RPMI7951 (cell line): Measurements from ENCODE around the gene YRDC. TPM values are rescaled to one million over a fixed set of nuclear protein-coding genes. Genes with fewer than 3 reads are reported as not detected.

Source experiments
- DNase-seq: peaks from one replicate; pipeline ENCODE4 v3.0.0-alpha.2; 2012; ENCODE audit warnings: low read depth
- total RNA-seq: library from RNA; depleted of rRNA; stranded (reverse); fragments of >200 nt; shearing (Covaris generic); gene quantifications from 2 replicates; pipeline ENCODE4 v1.2.3, GENCODE V29; 2014

YRDC gene
- total RNA-seq, 1 experiment from 2014 or later, result 25.7 TPM

GRCh38 chr1:37822906-37823815, 15.2 kb upstream of the YRDC start:
- no peak for DNase-seq

DNA sequence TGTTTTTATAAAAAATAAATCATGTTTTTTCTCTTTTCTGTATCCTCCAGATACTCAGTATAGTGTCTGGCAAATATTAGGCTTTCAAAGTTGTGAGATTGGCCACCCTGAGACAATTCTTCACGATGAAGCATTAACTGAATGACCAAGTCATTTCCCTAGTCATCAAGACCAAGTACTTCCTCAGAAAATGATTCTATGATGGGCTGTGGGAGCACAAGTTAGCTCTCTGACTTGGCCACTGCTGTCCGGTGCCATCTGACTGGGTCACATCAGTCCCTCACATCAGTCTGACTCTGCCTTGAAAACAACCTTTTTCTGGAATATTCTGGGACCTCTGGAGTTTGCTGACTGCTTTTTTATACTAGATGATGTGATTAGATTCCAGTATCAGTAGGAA, 13.5 kb upstream of the YRDC start:
- DNase-seq, result no peak

GRCh38 chr1:37817481-37817880, 9.5 kb upstream of the YRDC start:
- no peak for DNase-seq

DNA sequence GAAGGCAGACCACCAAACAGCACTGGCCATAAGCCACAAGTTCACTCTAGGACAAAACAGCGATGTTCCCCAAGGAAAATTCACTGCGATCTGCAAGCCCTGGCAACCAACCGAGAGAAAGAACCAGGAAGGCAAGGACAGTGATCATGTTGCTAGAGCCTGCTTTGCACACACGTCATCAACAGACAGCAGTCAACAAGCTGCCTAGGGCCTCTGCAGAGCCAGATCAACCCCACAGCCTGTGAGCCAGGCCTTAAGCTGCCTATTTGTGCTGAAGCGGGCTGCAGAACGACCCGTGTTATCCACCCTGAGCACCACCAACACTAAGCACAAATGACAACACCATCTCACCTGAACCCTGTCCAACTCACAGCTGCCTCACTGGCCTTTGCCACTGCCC, 6.2 kb upstream of the YRDC start:
- DNase-seq, result no peak

GRCh38 chr1:37813529-37814145, 5.6 kb upstream of the YRDC start:
- no peak for DNase-seq

GRCh38 chr1:37811027-37811655, 3.1 kb upstream of the YRDC start:
- DNase-seq, result peak; percentile 76

- no peak for DNase-seq
These were observed 1.9 kb upstream of the YRDC start for GRCh38 chr1:37809942-37810341.

GRCh38 chr1:37808369-37809319, 636 bp upstream of the YRDC start:
- peak; percentile 80 for DNase-seq

DNA sequence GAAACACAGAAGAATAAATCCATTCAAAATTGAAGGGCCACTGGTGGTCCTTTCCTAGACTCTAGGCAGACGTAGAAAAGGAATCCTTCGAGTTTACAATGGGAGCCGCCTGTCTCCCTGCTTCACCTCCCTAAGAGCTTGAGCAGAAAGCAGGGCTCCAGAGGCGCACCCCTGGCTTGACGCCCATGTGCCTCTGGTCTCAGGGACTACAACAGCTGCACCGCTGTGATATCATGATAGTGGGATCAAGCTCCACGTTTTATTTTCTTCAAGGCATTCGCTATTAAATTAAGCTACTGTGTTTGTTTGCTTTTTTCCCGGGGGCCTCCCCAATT, 821 bp downstream of the YRDC start:
- DNase-seq, result no peak

GRCh38 chr1:37802439-37802838, 5.6 kb downstream of the YRDC start:
- no peak for DNase-seq

- DNase-seq, result peak; percentile 52
These were observed 10.2 kb downstream of the YRDC start for GRCh38 chr1:37797750-37798345.

GRCh38 chr1:37795340-37796125, 12.5 kb downstream of the YRDC start:
- peak; percentile 18 for DNase-seq

DNA sequence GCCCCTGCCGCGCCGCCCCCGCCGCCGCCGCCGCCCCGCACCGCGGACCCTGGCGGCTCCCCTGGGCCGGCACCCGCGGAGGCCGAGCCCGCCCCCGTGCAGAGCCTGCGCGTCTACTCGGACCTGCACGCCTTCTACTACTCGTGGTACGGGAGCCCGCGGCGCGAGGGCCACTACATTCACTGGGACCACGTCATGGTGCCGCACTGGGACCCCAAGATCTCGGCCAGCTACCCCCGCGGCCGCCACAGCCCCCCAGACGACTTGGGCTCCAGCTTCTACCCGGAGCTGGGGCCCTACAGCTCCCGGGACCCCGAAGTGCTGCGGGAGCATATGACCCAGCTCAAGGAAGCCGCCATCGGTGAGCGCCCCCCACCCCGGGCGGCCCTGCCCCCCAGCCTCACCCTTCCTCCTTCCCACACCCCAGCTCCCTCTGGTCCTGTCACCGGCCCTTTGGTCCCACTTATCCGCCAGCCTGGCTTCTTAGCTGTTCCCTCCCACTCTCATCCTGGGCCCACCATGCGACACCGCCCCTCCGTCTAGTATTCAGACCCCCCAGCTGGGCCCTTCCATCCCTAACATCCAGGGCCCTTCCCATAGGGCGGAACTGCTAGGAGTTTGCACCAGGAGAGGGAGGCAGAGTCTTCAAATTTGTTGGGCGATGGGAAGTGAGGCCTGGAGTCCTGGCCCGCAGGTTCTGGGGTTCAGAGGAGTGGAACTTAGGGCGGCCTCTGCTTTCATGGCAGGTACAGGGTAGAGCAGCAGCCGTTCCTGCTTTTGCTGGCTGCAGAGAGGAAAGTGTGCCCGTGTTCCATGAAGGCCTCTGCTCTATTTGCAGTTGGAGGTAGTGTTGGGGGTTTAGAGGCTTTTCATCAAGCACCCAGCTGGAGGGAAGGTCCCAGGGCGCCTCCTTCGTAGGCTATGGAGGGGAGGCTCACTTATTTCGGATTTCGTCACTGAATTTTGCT, 13.4 kb downstream of the YRDC start:
- DNase-seq, result no peak

DNA sequence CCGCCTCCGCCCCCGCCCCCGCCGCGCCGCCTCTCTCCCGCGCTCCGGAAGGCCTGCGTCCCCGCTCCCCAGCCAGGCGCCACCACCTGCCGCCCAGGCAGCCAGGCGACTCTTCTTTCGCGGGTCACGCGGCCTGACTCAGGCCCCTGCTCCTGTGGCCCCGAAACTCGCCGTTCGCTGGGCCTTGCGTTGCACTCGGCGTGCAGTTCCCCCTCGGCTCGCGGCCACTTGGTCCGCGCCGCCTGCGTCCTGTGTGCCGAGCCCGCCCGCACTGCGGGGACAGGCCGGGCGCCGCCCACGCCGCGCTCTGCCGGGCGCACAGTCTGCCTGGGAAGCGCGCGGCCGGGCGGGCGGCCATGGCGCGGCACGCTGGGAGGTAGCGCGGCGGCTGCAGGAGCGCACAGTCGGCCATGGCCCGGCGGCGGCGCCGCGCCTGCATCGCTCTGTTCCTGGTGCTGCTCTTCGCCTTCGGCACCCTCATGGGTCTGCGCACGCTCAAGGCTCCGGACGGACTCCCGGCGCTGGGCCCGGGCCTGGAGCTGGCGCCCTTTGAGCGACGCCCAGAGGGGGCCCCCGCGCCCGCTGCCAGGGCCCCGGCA, 14.1 kb downstream of the YRDC start, which contains the start of gene MANEAL:
Gene MANEAL (plus strand): TSS at position 75 of the 599 bp plus-strand sequence. CDS start 336 bp downstream, at position 411.
- DNase-seq, result peak; percentile 66

- no peak for DNase-seq
These were observed 14.9 kb downstream of the YRDC start for GRCh38 chr1:37792943-37793686.

DNA sequence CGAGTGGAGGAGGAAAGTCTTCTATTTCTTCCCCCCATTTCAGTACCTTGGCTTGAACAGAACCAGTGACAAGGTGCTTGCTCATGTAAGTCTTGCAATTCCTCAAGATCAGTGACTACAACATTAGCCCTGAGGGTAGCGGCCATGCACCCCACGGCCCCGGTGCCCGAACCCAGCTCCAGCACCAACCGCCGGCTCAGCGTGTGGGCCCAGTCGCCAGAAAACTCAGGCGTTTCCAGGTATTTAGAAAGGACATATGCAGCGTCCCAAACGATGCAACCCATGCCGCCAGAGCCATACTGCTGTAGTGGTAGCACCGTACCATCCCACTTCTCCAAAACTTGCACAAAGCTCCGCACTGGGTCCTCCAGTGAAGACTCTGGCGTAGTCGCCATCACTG, 25.5 kb downstream of the YRDC start:
- DNase-seq, result no peak

DNA sequence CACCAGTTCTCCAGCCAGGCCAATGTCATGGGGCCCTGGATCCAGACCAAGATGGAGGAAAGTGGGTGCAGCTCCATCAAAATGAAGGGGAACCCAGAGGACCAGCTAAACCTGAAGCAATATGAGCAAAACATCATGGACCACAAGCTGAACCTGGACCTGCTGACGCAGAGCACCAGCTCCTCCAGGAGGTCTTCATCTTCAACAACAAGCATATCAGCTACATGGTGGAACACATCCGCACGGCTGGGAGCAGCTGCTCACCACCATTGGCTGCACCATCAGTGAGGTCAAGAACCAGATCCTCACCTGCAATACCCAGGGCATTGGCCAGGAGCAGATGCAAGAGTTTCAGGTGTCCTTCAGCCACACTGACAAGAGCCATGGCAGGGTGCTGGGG, 29.4 kb downstream of the YRDC start:
- DNase-seq, result no peak

GRCh38 chr1:37776946-37777516, 31.0 kb downstream of the YRDC start:
- no peak for DNase-seq
